Activated CD4-positive, alpha-beta memory T cell treated with anti-CD3 and anti-CD28 coated beads, Interleukin-2, amount 10 ng/mL, durations not matched to agents 7 days and 5 days (primary cell): ENCODE data around the gene PITPNB. TPM values are rescaled to one million over a fixed set of nuclear protein-coding genes. Genes with fewer than 3 reads are reported as not detected.

Experiments used
- CTCF ChIA-PET: fragments of 350-600 bp; sonication (Branson Sonifier 250); formaldehyde crosslinking; loops from one replicate; lab custom pipeline; 2021; ENCODE audit warnings: antibody characterized with exemption, inconsistent platforms; lab: Charles Lee
- POLR2A ChIA-PET: fragments of 350-600 bp; sonication (Branson Sonifier 250); formaldehyde crosslinking; loops from one replicate; lab custom pipeline; 2021; ENCODE audit warnings: antibody characterized with exemption; lab: Charles Lee
- DNase-seq: peaks from one replicate; pipeline ENCODE4 v3.0.0-alpha.2; 2020
- H3K27ac Mint-ChIP-seq: one replicate; pipeline ENCODE4 v1.8.0; 2021; ENCODE audit warnings: mild to moderate bottlenecking, mixed read lengths
- H3K27me3 Mint-ChIP-seq: one replicate; pipeline ENCODE4 v1.8.0; 2021; ENCODE audit warnings: mixed read lengths
- H3K36me3 Mint-ChIP-seq: one replicate; pipeline ENCODE4 v1.8.0; 2021; ENCODE audit warnings: low read depth, mixed read lengths
- H3K4me1 Mint-ChIP-seq: one replicate; pipeline ENCODE4 v1.8.0; 2021; ENCODE audit warnings: mixed read lengths
- H3K4me3 Mint-ChIP-seq: one replicate; pipeline ENCODE4 v1.8.0; 2021; ENCODE audit warnings: mild to moderate bottlenecking, mixed read lengths
- H3K9me3 Mint-ChIP-seq: one replicate; pipeline ENCODE4 v1.8.0; 2021; ENCODE audit warnings: mixed read lengths
- total RNA-seq, 2 experiments: library from RNA; stranded (reverse); gene quantifications; one replicate each; pipeline ENCODE4 v1.2.3, GENCODE V29; 2021

PITPNB gene
- total RNA-seq, 2 experiments from 2014 or later, result 85.7 to 96.0 TPM

- Mint-ChIP-seq H3K27me3 (no peaks in the 10 kb centered on the region), H3K4me3 (no peak overlapping the region), H3K4me1 (peaks cover 11% of the 10 kb centered on the region), H3K9me3 (no peaks in the 10 kb centered on the region), H3K27ac (no peak overlapping the region), H3K36me3 (no peaks in the 10 kb centered on the region)
- no peak for DNase-seq
- ChIA-PET POLR2A (no interaction called here), CTCF (no interaction called here)
Measured at GRCh38 chr22:27829620-27830019, 89.4 kb downstream of the PITPNB start.

DNA sequence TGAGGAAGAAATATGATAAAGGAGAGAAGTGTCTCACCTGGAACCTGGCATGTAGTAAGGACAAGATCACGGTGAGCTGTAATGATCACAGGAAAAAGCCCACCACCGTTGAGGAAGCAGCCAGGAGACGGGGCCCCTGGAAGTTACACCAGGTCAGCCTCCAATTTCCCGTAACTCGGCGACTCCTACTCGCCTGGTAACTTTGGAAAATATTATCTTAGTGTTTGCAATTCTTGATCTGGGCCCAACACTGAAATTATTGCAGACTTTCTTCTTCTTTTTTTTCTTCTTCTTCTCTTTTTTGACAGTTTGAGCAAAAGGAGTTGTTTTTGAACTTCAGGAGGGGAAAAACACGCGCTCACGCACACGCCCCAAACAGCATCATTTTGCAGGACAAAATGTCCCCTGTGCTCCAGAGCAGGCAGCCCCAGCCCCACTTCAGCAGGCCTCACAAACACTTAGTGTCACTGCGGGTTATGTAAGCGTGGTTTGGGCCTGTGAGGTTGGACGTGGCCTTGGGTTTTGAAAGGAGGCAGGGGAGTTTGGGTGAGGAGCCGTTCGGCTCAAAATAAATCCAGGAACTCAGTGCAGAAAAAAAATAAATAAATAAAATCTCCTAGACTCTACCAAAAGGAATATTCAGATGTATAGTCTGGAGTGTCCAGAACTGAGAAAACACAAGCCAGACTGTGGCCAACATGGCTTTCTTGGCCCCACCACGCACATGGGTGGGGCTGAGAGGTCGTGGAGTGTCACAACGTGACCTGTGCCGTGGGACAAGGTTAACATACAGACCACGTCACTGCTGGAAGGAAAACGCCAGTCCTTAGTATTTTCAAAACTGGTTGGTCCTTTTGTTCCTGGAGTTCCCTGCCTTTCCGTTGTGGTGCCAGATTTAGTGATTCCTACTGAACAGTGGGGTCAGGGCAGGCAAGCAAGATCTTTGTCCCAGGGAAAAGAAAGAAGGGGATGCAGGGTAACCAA is 91.2 kb downstream of the PITPNB start:
- CTCF ChIA-PET, result interaction anchor here (0.7 kb wide), 1 partner anchor 317 kb away, joined by 4 read pairs; no protein-coding TSS in a partner anchor
- peaks cover 11% of the 10 kb centered on the region for H3K4me1 Mint-ChIP-seq
- H3K9me3 Mint-ChIP-seq, result no peaks in the 10 kb centered on the region
- no peaks in the 10 kb centered on the region for H3K36me3 Mint-ChIP-seq
- H3K4me3 Mint-ChIP-seq, result no peak overlapping the region
- no peaks in the 10 kb centered on the region for H3K27me3 Mint-ChIP-seq
- no peak for DNase-seq
- H3K27ac Mint-ChIP-seq, result no peak overlapping the region
- POLR2A ChIA-PET, result no interaction called here

DNA sequence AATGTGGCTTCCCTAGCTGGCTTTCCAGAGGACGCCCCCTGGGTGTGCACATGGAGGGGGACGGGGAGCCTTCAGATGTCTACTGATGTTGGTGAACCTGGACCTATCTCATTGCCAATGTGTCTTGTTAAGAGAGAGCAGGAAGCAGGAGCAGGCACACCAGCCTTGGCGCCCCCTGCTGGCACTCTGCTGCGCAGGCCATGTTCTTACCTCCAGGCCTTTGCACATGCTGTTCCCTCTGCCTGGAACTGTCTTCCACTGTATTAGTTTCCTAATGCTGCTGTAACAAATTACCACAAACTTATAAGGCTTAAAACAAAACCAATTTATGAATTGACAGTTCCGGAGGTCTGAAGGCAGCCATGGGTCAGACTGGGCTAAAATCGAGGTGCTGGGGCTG is 93.9 kb downstream of the PITPNB start:
- POLR2A ChIA-PET, result no interaction called here
- no peaks in the 10 kb centered on the region for H3K9me3 Mint-ChIP-seq
- H3K27ac Mint-ChIP-seq, result no peak overlapping the region
- H3K27me3 Mint-ChIP-seq, result no peaks in the 10 kb centered on the region
- no peaks in the 10 kb centered on the region for H3K36me3 Mint-ChIP-seq
- no peaks in the 10 kb centered on the region for H3K4me1 Mint-ChIP-seq
- DNase-seq, result peak; percentile 32
- no peak overlapping the region for H3K4me3 Mint-ChIP-seq
- CTCF ChIA-PET, result no interaction called here

DNA sequence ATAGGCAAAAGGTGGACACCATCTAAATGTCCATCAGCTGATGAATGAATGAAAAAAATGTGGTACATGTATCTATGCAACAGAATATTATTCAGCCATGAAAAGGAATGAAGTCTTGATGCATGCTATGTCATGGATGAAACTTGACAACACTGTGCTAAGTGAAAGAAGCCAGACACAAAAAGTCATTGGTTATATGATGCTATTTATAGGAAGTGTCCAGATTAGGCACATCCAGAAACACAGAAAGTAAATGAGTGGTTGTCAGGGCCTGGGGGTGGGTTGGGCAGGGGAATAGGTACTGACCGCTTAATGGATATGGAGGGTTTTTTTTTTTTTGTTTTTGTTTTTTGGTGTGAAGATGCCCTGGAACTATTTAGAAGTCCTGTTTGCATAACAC is 95.8 kb downstream of the PITPNB start:
- POLR2A ChIA-PET, result no interaction called here
- H3K4me1 Mint-ChIP-seq, result no peaks in the 10 kb centered on the region
- H3K9me3 Mint-ChIP-seq, result no peaks in the 10 kb centered on the region
- H3K27me3 Mint-ChIP-seq, result no peaks in the 10 kb centered on the region
- CTCF ChIA-PET, result no interaction called here
- no peaks in the 10 kb centered on the region for H3K36me3 Mint-ChIP-seq
- no peak for DNase-seq
- no peak overlapping the region for H3K27ac Mint-ChIP-seq
- H3K4me3 Mint-ChIP-seq, result no peak overlapping the region

DNA sequence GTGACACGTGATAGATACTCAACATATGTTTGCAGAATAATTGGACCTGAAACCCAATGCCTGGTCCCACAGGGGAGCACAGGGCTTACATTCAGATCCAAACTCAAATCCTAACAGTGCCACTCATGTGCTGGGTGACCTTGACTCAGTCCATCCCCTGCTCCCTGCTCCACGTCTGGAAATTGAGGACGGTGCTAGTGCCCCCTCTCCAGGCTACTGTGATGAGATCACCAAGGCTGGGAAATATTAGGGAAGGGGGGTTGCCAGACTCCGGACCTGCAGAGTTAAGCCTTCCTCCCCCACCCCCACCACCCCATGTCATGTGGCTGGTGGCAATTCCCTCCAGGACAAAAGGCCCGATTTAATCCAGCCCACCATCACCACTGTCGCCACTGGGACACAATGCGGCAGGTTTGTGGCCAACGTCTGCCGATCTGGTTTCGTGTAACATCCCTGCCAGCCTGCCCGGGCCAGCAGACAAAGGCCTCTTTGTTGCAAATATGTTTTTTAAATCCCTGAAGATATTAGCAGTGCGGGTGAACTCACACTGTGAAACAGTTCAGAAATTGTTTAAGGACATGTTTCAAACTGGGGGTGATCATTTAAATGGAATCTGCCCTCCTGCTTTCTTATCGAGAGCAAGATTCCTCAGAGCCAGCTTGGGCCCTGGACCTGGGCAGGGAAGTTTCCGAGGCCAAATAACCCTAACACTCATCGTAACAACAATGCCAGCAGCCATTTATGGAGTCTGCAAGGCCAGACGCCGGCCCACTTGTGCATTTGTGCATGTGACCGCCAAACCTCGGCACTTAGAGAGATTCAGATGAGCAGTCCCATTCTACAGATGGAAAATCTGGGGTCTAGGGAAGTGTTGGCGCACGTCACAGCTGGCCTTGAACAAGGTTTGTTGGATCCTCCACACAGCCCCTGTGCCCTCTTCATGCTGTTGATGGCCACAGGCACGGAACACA is 97.9 kb downstream of the PITPNB start:
- Mint-ChIP-seq H3K9me3 (no peaks in the 10 kb centered on the region), H3K27me3 (no peaks in the 10 kb centered on the region), H3K27ac (no peak overlapping the region), H3K36me3 (no peaks in the 10 kb centered on the region), H3K4me1 (no peaks in the 10 kb centered on the region), H3K4me3 (no peak overlapping the region)
- POLR2A ChIA-PET, result no interaction called here
- DNase-seq, result no peak
- CTCF ChIA-PET, result no interaction called here

GRCh38 chr22:27816552-27816951 is 102.5 kb downstream of the PITPNB start:
- Mint-ChIP-seq H3K4me3 (no peak overlapping the region), H3K27me3 (no peaks in the 10 kb centered on the region), H3K9me3 (no peaks in the 10 kb centered on the region), H3K36me3 (no peaks in the 10 kb centered on the region), H3K4me1 (no peaks in the 10 kb centered on the region), H3K27ac (no peak overlapping the region)
- no peak for DNase-seq
- POLR2A ChIA-PET, result no interaction called here
- CTCF ChIA-PET, result no interaction called here

DNA sequence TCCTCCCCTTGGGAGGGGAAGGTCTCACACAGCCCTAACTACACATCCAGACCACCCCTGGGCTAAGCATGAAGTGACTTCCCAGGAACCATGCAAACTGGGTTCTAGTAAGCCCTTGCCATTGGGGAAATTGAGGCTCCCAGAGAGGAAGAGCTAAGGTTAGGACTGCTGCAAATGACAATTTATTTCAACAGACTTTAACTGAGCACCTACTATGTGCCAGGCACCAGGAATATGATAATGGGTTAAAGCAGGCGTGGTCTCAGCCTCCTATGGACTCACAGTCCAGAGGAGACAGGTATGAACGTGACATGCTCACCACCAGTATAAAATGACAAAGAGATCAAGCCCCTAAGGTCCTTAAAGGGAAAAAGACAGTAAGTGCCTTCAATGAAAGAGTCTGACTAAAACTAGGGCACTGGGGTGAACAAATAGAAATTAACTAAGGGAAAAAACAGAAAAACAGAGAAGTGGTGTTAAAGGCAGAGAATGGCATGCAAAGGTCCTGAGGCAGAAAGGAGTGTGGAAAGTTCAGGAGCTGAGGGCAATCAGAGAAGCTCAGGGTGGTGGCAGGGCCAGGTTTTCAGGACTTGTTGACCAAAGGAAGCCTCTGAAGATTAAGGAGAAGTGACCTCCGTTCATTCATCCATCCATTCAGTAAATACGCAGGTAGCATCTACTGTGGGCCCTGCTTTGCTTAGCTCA is 103.1 kb downstream of the PITPNB start:
- ChIA-PET POLR2A (no interaction called here), CTCF (no interaction called here)
- H3K9me3 Mint-ChIP-seq, result no peaks in the 10 kb centered on the region
- no peak for DNase-seq
- H3K4me1 Mint-ChIP-seq, result no peaks in the 10 kb centered on the region
- no peak overlapping the region for H3K27ac Mint-ChIP-seq
- no peak overlapping the region for H3K4me3 Mint-ChIP-seq
- H3K36me3 Mint-ChIP-seq, result no peaks in the 10 kb centered on the region
- H3K27me3 Mint-ChIP-seq, result no peaks in the 10 kb centered on the region

- no peak for DNase-seq
- no peaks in the 10 kb centered on the region for H3K9me3 Mint-ChIP-seq
- H3K4me1 Mint-ChIP-seq, result no peaks in the 10 kb centered on the region
- ChIA-PET POLR2A (no interaction called here), CTCF (no interaction called here)
- no peaks in the 10 kb centered on the region for H3K36me3 Mint-ChIP-seq
- no peaks in the 10 kb centered on the region for H3K27me3 Mint-ChIP-seq
- no peak overlapping the region for H3K27ac Mint-ChIP-seq
- H3K4me3 Mint-ChIP-seq, result no peak overlapping the region
Measured at GRCh38 chr22:27814993-27815392, 104.1 kb downstream of the PITPNB start.

GRCh38 chr22:27811778-27812177 is 107.3 kb downstream of the PITPNB start:
- DNase-seq, result no peak
- no peaks in the 10 kb centered on the region for H3K9me3 Mint-ChIP-seq
- H3K27ac Mint-ChIP-seq, result no peak overlapping the region
- CTCF ChIA-PET, result no interaction called here
- H3K36me3 Mint-ChIP-seq, result no peaks in the 10 kb centered on the region
- H3K4me3 Mint-ChIP-seq, result no peak overlapping the region
- peaks cover 7% of the 10 kb centered on the region for H3K27me3 Mint-ChIP-seq
- H3K4me1 Mint-ChIP-seq, result no peaks in the 10 kb centered on the region
- POLR2A ChIA-PET, result no interaction called here

GRCh38 chr22:27810609-27811151 is 108.4 kb downstream of the PITPNB start:
- no peaks in the 10 kb centered on the region for H3K9me3 Mint-ChIP-seq
- DNase-seq, result no peak
- no peaks in the 10 kb centered on the region for H3K36me3 Mint-ChIP-seq
- H3K4me1 Mint-ChIP-seq, result no peaks in the 10 kb centered on the region
- POLR2A ChIA-PET, result no interaction called here
- no peak overlapping the region for H3K27ac Mint-ChIP-seq
- no peak overlapping the region for H3K4me3 Mint-ChIP-seq
- H3K27me3 Mint-ChIP-seq, result peaks cover 7% of the 10 kb centered on the region
- CTCF ChIA-PET, result interaction anchor here (0.6 kb wide), 1 partner anchor 1135 kb away, joined by 5 read pairs; no protein-coding TSS in a partner anchor

DNA sequence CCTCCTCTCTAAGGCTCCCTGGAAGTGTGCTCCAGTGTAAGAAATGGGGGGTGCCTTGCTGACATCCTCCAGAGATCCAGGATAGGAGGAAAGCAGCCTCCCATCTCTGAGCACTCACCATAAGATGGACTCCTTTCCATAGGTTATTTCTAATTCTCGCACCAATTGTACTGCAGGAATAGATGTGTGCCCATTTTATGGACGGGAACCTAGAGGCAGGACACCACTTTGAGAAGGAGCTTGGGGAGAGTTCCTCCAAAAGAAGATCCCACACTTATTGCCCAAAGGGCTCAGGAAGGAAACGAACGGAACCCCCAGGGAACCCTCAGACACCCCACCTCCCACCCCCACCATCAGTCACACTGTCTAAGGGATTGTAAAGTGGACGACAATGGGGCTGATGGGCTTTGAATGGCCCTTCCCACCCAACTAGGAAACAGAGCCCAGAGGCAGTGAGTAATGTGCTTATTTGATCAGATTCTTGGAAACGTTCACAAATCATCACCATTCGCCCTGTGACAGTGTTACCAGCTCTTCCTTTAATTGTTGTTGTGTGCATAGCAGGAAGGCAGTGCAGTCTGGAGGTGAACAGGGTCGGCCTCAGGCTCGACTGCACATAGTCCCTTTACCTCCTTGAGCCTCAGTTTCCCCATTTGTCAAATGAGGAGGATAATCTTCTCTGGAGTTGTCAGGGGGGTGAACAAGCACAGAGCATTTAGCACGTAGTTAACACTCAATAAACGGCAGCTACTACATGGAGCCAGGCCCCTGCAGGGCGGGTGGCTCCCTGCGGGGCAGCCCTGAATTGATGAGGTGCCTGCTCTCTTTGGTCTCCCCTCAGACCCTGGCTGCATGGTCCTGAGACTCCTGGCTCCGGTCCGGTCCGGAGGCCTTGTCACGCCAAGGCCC is 109.1 kb downstream of the PITPNB start:
- Mint-ChIP-seq H3K36me3 (no peaks in the 10 kb centered on the region), H3K4me1 (no peaks in the 10 kb centered on the region), H3K9me3 (no peaks in the 10 kb centered on the region), H3K4me3 (no peak overlapping the region), H3K27ac (no peak overlapping the region), H3K27me3 (peaks cover 12% of the 10 kb centered on the region)
- no peak for DNase-seq
- ChIA-PET CTCF (interaction anchor here (0.6 kb wide), 1 partner anchor 1134 kb away, joined by 5 read pairs; no protein-coding TSS in a partner anchor), POLR2A (no interaction called here)

DNA sequence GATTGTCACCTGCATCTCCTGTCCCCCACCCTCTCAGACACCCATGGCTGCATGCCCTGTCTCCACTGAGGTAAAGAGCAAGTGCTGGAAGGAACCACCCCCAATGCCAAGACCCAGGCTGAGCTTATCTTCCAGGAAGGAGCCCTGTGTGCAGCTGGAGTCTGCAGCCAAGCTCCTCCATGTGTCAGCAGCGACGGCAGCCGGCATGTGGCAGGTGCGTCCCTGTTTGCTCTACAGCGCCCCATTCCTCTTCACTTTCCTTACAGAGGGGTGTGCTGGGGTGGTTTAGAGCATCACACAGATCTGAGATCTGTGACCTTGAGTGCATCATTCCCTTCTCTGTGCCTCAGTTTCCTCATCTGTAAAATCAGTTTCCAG is 109.8 kb downstream of the PITPNB start:
- ChIA-PET POLR2A (no interaction called here), CTCF (no interaction called here)
- Mint-ChIP-seq H3K4me3 (no peak overlapping the region), H3K36me3 (no peaks in the 10 kb centered on the region), H3K27me3 (peaks cover 17% of the 10 kb centered on the region), H3K27ac (no peak overlapping the region), H3K9me3 (no peaks in the 10 kb centered on the region), H3K4me1 (peaks cover 2% of the 10 kb centered on the region)
- no peak for DNase-seq
